ENCODE measurements around the gene SPATA12. TPM values are rescaled to one million over a fixed set of nuclear protein-coding genes. Genes with fewer than 3 reads are reported as not detected.

Gene SPATA12
- total and polyA plus RNA-seq, 2 donors (not counting 3 experiments of a cell fraction or from before 2014, with no cell fraction given) = 0.18 TPM; not detected in 1

GRCh38 chr3:57065588-57065987 lies 5.1 kb downstream of the SPATA12 start:
- H3K36me3 ChIP-seq (ENCODE audit: control insufficient read depth in 2 of 2, extremely low read depth in 1 of 2, insufficient read depth in 2 of 2, low read length in 2 of 2) = no peaks in the 10 kb centered on the region
- no peaks in the 10 kb centered on the region for H3K9me1 ChIP-seq (replicated peaks; ENCODE audit: control insufficient read depth, extremely low read depth, insufficient read depth, low read length)
- H3K4me3 ChIP-seq (replicated peaks in 1 of 3; ENCODE audit: insufficient read depth in 1 of 3, low read depth in 1 of 3, low read length in 3 of 3) = no peak overlapping the region
- ChIA-PET POLR2A (no interaction called here), CTCF (interaction anchor here (0.9 to 1.0 kb wide), 2 partner anchors 48 to 58 kb away, joined by 3 read pairs; no protein-coding TSS in a partner anchor)
- dilution Hi-C loops (cut with MboI; ENCODE audit: extremely low pct_ligation_motif_present, low sequenced_read_pairs) (no loop called here), intact Hi-C loops (cut with micrococcal nuclease) (no loop called here)
- no peaks in the 10 kb centered on the region for H3K9me3 ChIP-seq (replicated peaks; ENCODE audit: control insufficient read depth, insufficient read depth, low read length)
- FAIRE-seq = no peak
- H3K27me3 ChIP-seq (ENCODE audit: control insufficient read depth in 2 of 2, insufficient read depth in 2 of 2, low read length in 2 of 2) = no peaks in the 10 kb centered on the region
- peaks cover 28% of the 10 kb centered on the region for H3K4me1 ChIP-seq (ENCODE audit: control insufficient read depth, extremely low read depth, insufficient read depth, low read length)
- H3K27ac ChIP-seq (ENCODE audit: insufficient read depth, low read depth, low read length) = no peak overlapping the region
- H4K20me1 ChIP-seq (replicated peaks; ENCODE audit: control insufficient read depth, extremely low read depth, insufficient read depth, low read length) = no peaks in the 10 kb centered on the region
- BruUV-seq (replicated peaks) = no TSS peak
- TF ChIP-seq MAX (IDR thresholded peaks at IDR 0.05; ENCODE audit: insufficient read depth, insufficient read length) (no peak), MYC (IDR thresholded peaks at IDR 0.05; ENCODE audit: low read depth, low read length) (no peak), FOS (IDR thresholded peaks at IDR 0.05; ENCODE audit: borderline replicate concordance, insufficient read depth, low read length) (no peak), JUN (IDR thresholded peaks at IDR 0.05; ENCODE audit: borderline replicate concordance, insufficient read depth, insufficient read length, low read depth) (no peak), POLR2AphosphoS5 (IDR thresholded peaks at IDR 0.05; ENCODE audit: insufficient read depth, low read depth, low read length) (no peak), GATA2 (IDR thresholded peaks at IDR 0.05; ENCODE audit: insufficient read depth, insufficient read length, low read depth, low read length) (no peak), CTCF (IDR thresholded peaks at IDR 0.05; ENCODE audit: extremely low read depth in 1 of 2, insufficient read depth in 1 of 2, low read depth in 1 of 2, low read length in 2 of 2) (no peak), EZH2 (IDR thresholded peaks at IDR 0.05; ENCODE audit: borderline replicate concordance, low read depth, low read length, severe bottlenecking) (no peak), POLR2A (IDR thresholded peaks at IDR 0.05; ENCODE audit: low read depth, low read length) (no peak)
- no peak for DNase-seq (ENCODE audit: low read depth, low spot score)
- no peak overlapping the region for H3K4me2 ChIP-seq (ENCODE audit: insufficient read depth, low read length)
- no peaks in the 10 kb centered on the region for H3K79me2 ChIP-seq (ENCODE audit: control insufficient read depth, insufficient read depth, low read length)
- H3K9ac ChIP-seq (replicated peaks; ENCODE audit: extremely low read depth, insufficient read depth, low read length) = no peak overlapping the region
- no peak overlapping the region for H2AFZ ChIP-seq (ENCODE audit: low read depth, low read length)

Measured in endothelial cell of umbilical vein (primary cell).